ENCODE measurements around the gene TBC1D5.

The TBC1D5 gene

DNA sequence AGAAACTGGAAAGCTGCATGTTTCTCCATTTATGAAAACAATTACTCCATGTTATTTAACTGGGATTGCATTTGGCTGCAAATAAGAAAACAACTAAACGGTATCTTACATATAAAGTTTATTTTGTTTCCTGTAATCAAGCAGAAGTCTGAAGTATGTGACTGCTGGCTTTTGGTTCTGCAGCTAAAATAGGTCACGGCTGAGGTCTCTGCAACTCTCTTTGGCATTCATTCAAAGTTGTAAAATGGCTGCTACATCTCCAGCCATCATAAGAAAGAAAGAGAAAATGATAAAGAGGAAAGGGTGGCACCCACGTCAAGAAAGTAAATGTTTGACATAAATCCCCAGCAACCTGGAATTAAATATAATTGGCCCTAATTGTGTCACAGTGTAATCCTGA lies 406.1 kb downstream of the TBC1D5 start:
- DNase-seq: no peak

GRCh38 chr3:17333893-17334292 lies 408.5 kb downstream of the TBC1D5 start:
- no peak for DNase-seq

- DNase-seq: no peak
Measured at GRCh38 chr3:17333446-17333845, 409.0 kb downstream of the TBC1D5 start.

DNA sequence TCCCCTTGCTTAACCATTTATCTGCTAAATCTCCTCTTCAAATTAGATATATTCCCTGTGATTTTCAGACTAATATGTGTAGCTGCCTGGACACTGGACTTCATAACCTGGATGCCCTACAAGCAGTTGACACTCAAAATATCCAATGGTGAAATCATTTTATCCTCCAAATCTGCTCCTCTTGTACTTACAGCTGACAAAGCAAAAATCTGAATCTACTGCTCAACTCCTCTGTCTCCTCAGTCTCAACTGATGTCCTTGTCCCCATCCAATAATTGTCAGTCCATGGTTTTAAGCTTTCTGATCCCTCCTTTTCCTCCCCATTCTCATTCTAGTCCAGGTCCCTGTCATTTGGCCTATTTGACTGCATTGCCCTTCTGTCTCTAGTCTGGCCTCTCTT lies 411.8 kb downstream of the TBC1D5 start:
- no peak for DNase-seq

DNA sequence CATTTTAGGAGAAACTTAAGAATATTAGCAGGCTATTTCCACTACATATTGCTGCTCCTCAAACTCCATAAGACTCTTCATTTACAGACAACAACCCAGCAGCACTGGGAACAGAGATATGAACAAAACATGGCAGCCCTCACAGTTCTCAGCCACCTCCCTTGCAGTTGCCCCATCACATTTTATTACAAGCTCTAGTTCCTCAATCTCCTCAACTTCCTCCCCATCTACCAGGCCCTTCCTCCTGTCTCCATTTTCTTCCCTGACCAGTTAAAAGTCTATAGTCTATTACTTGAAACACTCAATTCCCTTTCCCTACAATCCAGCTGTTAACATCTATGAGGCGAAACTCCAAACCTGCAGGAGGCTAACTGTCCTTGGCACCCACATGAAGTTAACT lies 412.5 kb downstream of the TBC1D5 start:
- no peak for DNase-seq

GRCh38 chr3:17322106-17322793 lies 420.2 kb downstream of the TBC1D5 start:
- no peak for DNase-seq

- DNase-seq: no peak
Measured at GRCh38 chr3:17320266-17320665, 422.2 kb downstream of the TBC1D5 start.

GRCh38 chr3:17315897-17316296 lies 426.5 kb downstream of the TBC1D5 start:
- DNase-seq: no peak

- no peak for DNase-seq
Measured at GRCh38 chr3:17314171-17314570, 428.3 kb downstream of the TBC1D5 start.

DNA sequence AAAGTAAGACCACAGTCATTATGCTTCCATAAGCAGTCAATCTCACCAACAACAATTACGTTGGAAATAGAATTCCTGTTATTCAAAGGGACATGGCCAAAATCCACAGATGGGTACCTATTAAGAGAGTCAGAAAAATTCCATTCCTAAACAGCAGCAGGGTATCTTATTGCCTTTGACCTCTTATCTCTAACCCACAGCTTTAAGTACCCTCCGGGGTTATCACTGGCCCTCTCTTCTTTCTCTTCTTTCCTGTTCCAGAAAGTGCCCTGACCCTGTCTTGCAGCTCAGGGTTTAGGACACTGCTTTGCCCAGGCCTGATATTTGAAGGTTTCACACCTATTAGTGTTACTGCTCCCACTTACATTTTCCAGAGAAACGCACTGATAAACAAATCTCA lies 428.7 kb downstream of the TBC1D5 start:
- no peak for DNase-seq

GRCh38 chr3:17310983-17311382 lies 431.4 kb downstream of the TBC1D5 start:
- DNase-seq: no peak

DNA sequence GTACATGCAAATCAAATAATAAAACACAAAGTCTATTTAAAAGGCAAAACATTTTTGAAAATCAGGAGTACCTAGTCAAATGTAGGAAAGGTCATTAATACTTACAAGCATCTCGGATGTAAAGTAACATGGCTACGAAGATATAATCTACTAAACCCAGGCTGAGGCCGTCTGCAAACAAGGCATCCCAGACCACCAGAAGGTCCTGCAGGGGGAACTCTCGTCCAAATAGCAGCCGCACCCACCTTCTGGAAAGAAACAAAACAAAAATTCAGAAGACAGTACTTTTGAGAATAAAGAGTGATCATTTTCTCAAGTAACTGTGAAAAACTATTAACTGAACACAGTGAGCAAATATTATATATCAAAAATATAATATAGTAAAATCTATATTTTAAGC lies 434.5 kb downstream of the TBC1D5 start:
- DNase-seq: no peak

DNA sequence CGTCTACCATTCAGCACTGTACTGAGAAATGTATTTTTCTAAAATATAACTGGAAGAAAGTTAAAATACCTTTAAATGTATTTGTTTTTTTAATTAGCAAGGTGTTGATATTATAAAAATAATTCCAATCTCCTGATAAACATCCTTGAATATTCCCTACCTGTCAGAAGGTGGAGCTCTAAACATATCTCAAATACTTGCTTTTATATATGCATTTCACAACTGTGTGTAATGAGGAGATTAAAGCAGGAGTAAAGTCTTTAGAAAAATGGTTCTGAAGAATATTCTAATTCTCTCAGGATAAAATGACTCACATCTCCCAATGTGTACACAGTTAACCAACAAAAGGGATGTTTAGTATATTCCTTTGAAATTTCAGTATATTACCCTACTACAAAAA lies 434.9 kb downstream of the TBC1D5 start:
- no peak for DNase-seq

DNA sequence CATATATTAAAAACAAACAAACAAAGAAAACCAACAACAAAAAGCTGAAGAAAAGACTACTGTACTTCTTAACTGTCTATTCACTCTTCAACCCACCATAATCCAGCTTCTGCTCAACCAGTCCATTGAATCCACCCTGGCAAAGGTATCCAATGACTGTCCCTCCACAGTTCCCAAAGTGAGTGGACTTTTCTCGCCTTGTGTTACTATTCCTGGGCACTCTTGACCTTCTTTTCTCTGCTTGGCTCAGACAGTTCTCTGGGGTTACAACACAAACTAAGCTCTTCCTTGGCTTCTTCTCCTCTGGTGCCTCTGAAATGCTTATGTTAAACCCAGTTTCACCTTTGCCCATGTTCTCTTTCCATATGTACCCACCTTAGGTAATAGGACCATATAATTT lies 437.5 kb downstream of the TBC1D5 start:
- DNase-seq: no peak

- no peak for DNase-seq
Measured at GRCh38 chr3:17302774-17303173, 439.7 kb downstream of the TBC1D5 start.

GRCh38 chr3:17302170-17302569 lies 440.3 kb downstream of the TBC1D5 start:
- DNase-seq: no peak

- no peak for DNase-seq
Measured at GRCh38 chr3:17301271-17301670, 441.2 kb downstream of the TBC1D5 start.

DNA sequence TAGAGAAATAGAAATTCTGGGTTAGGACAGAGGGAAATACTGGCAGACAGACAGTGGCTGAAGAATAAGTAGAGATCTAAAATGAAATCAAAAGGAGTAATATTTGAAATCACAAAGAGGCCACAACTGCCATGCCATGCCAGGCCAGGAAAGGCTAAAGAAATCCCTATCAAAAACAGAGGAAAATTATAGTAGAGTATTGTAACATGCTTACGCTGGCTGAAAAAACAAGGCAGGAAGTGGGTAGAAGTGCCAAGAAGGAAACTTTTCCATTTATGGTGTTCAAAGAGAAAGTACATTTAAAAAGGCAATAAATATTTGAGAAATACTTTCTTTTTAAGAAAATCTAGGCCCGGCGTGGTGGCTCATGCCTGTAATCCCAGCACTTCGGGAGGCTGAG lies 442.0 kb downstream of the TBC1D5 start:
- no peak for DNase-seq

DNA sequence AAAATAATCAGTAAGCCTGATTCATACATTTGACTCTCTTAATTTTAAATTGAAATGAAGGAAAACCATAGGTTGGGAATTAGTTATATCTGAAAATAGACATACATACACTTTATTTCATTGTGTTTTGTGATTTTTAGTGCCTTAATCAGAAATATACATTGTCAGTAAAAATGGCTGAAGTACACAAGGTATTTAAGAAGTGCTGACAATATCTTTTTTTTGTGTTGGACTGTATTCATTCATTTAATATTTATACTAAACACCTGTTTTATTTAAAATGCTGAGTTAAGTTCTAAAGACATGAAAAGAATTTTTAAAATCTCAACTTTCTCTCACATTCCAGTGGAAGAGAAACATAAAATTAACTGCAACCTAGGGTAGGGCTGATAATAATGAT lies 444.4 kb downstream of the TBC1D5 start:
- DNase-seq: no peak

DNA sequence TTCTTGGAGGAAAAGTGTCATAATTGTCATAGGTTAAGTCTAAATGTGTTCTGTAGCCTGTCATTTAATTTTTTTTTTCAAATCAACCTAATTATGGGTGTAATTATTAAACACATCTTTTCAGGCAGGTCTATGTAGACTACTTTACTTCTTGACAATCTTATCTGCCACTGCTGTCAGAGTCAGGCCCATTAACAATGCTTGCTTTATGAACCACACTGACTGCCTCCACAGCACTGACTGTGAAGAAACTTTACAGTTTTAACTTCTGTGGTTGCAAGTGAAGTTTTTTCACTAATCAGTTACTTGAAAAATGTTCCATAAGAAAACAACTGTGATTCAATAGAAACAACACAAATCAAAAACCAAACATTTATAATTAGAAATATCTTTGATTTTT lies 449.9 kb downstream of the TBC1D5 start:
- no peak for DNase-seq

GRCh38 chr3:17290894-17291293 lies 451.5 kb downstream of the TBC1D5 start:
- no peak for DNase-seq

- no peak for DNase-seq
Measured at GRCh38 chr3:17288839-17289399, 453.5 kb downstream of the TBC1D5 start.

GRCh38 chr3:17287006-17287689 lies 455.3 kb downstream of the TBC1D5 start:
- no peak for DNase-seq

GRCh38 chr3:17278006-17278405 lies 464.4 kb downstream of the TBC1D5 start:
- no peak for DNase-seq

GRCh38 chr3:17266846-17267245 lies 475.6 kb downstream of the TBC1D5 start:
- no peak for DNase-seq

Measured in effector CD8-positive, alpha-beta T cell (primary cell).